Measurements from ENCODE around the gene TTC9B. TPM values are rescaled to one million over a fixed set of nuclear protein-coding genes. Genes with fewer than 3 reads are reported as not detected.

The TTC9B gene
- total RNA-seq, 3 donors from 2014 or later: 2.0 TPM; not detected in 2

GRCh38 chr19:40252395-40252794, 34.2 kb upstream of the TTC9B start:
- intact Hi-C loops (cut with DNase I, micrococcal nuclease): no loop called here
- no peak for DNase-seq
- TF ChIP-seq CTCF (IDR thresholded peaks at IDR 0.05): no peak
- no peak for ATAC-seq
- Histone ChIP-seq H3K36me3 (ENCODE audit: low read depth) (no peaks in the 10 kb centered on the region), H3K9me3 (no peaks in the 10 kb centered on the region), H3K4me3 (no peak overlapping the region), H3K4me1 (ENCODE audit: low read depth) (no peaks in the 10 kb centered on the region)

- Histone ChIP-seq H3K4me1 (ENCODE audit: low read depth) (no peaks in the 10 kb centered on the region), H3K4me3 (no peak overlapping the region), H3K36me3 (ENCODE audit: low read depth) (no peaks in the 10 kb centered on the region), H3K9me3 (no peaks in the 10 kb centered on the region)
- ATAC-seq (no peak), DNase-seq (no peak)
- no peak for TF ChIP-seq CTCF (IDR thresholded peaks at IDR 0.05)
- intact Hi-C loops (cut with DNase I, micrococcal nuclease): no loop called here
Measured at GRCh38 chr19:40251991-40252390, 33.8 kb upstream of the TTC9B start.

GRCh38 chr19:40251244-40251643, 33.1 kb upstream of the TTC9B start:
- no peak overlapping the region for H3K4me3 ChIP-seq
- DNase-seq (no peak), ATAC-seq (no peak)
- no peak for TF ChIP-seq CTCF (IDR thresholded peaks at IDR 0.05)
- no peaks in the 10 kb centered on the region for H3K36me3 ChIP-seq (ENCODE audit: low read depth)
- intact Hi-C loops (cut with DNase I, micrococcal nuclease): no loop called here
- H3K9me3 ChIP-seq: no peaks in the 10 kb centered on the region
- H3K4me1 ChIP-seq (ENCODE audit: low read depth): no peaks in the 10 kb centered on the region

GRCh38 chr19:40249781-40250180, 31.6 kb upstream of the TTC9B start:
- Histone ChIP-seq H3K9me3 (no peaks in the 10 kb centered on the region), H3K4me3 (no peak overlapping the region), H3K4me1 (ENCODE audit: low read depth) (no peaks in the 10 kb centered on the region), H3K36me3 (ENCODE audit: low read depth) (no peaks in the 10 kb centered on the region)
- TF ChIP-seq CTCF (IDR thresholded peaks at IDR 0.05): no peak
- DNase-seq (no peak), ATAC-seq (no peak)
- intact Hi-C loops (cut with DNase I, micrococcal nuclease): no loop called here

- H3K4me1 ChIP-seq (ENCODE audit: low read depth): no peaks in the 10 kb centered on the region
- no peaks in the 10 kb centered on the region for H3K9me3 ChIP-seq
- intact Hi-C loops (cut with DNase I, micrococcal nuclease): no loop called here
- H3K4me3 ChIP-seq: no peak overlapping the region
- no peaks in the 10 kb centered on the region for H3K36me3 ChIP-seq (ENCODE audit: low read depth)
- DNase-seq (no peak), ATAC-seq (no peak)
- no peak for TF ChIP-seq CTCF (IDR thresholded peaks at IDR 0.05)
Measured at GRCh38 chr19:40249201-40249600, 31.0 kb upstream of the TTC9B start.

- no peaks in the 10 kb centered on the region for H3K36me3 ChIP-seq (ENCODE audit: low read depth)
Measured at GRCh38 chr19:40247735-40248262, 29.6 kb upstream of the TTC9B start.

More at GRCh38 chr19:40247735-40248262, 29.6 kb upstream of the TTC9B start:
- ATAC-seq (no peak), DNase-seq (no peak)
- Histone ChIP-seq H3K4me3 (no peak overlapping the region), H3K9me3 (no peaks in the 10 kb centered on the region), H3K4me1 (ENCODE audit: low read depth) (no peaks in the 10 kb centered on the region)
- no peak for TF ChIP-seq CTCF (IDR thresholded peaks at IDR 0.05)
- intact Hi-C loops (cut with DNase I, micrococcal nuclease): no loop called here

All from mucosa of descending colon (tissue), 3 donors.